BJ (cell line): ENCODE data around the gene PPP6R3. TPM values are rescaled to one million over a fixed set of nuclear protein-coding genes. Genes with fewer than 3 reads are reported as not detected.

Experiments used
- CTCF ChIA-PET: fragments of 350-600 bp; formaldehyde crosslinking; extraction: SDS; loops from one replicate; lab custom pipeline; 2021; ENCODE audit warnings: antibody characterized with exemption, inconsistent platforms; lab: Yijun Ruan, JAX
- POLR2A ChIA-PET: fragments of 300-600 bp; sonication (Branson Sonifier 250); formaldehyde crosslinking; extraction: SDS; loops from one replicate; lab custom pipeline; 2021; ENCODE audit warnings: antibody characterized with exemption; lab: Charles Lee
- DNase-seq: peaks from one replicate; pipeline ENCODE4 v3.0.0-alpha.2; 2011; ENCODE audit warnings: low read depth
- H3K27me3 ChIP-seq: 2 replicates; pipeline ENCODE4 v1.6.0; 2011; ENCODE audit warnings: low read length; ENCODE audit not compliant: control insufficient read depth, insufficient read depth
- H3K36me3 ChIP-seq: 2 replicates; pipeline ENCODE4 v1.5.1; 2011; ENCODE audit warnings: low read length; ENCODE audit not compliant: control insufficient read depth, insufficient read depth
- H3K4me3 ChIP-seq: 2 replicates; pipeline ENCODE4 v1.5.1; 2011; ENCODE audit warnings: low read depth, mild to moderate bottlenecking, control low read depth, low read length
- CTCF ChIP-seq: IDR thresholded peaks from 2 replicates; pipeline ENCODE4 v1.5.1; 2011; ENCODE audit warnings: low read depth, mild to moderate bottlenecking, control low read depth, inconsistent platforms, low read length, moderate library complexity; ENCODE audit not compliant: insufficient read depth
- polyA minus RNA-seq: library from RNA; depleted of rRNA, polyadenylated mRNA; stranded (reverse); fragments of >200 nt; gene quantifications from 2 replicates; pipeline ENCODE4 v1.2.3, GENCODE V29; 2011; rRNA and poly(A)+ RNA removed
- polyA plus RNA-seq: library from polyadenylated mRNA; depleted of rRNA; stranded (reverse); fragments of >200 nt; gene quantifications from 2 replicates; pipeline ENCODE4 v1.2.3, GENCODE V29; 2011; rRNA removed

PPP6R3 gene, protein sequence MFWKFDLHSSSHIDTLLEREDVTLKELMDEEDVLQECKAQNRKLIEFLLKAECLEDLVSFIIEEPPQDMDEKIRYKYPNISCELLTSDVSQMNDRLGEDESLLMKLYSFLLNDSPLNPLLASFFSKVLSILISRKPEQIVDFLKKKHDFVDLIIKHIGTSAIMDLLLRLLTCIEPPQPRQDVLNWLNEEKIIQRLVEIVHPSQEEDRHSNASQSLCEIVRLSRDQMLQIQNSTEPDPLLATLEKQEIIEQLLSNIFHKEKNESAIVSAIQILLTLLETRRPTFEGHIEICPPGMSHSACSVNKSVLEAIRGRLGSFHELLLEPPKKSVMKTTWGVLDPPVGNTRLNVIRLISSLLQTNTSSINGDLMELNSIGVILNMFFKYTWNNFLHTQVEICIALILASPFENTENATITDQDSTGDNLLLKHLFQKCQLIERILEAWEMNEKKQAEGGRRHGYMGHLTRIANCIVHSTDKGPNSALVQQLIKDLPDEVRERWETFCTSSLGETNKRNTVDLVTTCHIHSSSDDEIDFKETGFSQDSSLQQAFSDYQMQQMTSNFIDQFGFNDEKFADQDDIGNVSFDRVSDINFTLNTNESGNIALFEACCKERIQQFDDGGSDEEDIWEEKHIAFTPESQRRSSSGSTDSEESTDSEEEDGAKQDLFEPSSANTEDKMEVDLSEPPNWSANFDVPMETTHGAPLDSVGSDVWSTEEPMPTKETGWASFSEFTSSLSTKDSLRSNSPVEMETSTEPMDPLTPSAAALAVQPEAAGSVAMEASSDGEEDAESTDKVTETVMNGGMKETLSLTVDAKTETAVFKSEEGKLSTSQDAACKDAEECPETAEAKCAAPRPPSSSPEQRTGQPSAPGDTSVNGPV
- polyA plus RNA-seq (31.6 and 50.5 TPM in 2 replicates), polyA minus RNA-seq (91.6 and 95.7 TPM in 2 replicates)

GRCh38 chr11:68460741-68461574 is at the start of gene PPP6R3:
Gene PPP6R3, plus strand, starts transcription at chr11:68460752. Its CDS starts 76,913 bp downstream, at chr11:68537665.
- ChIA-PET POLR2A (interaction anchor here (0.5 kb wide), 1 partner anchor 20 kb away, joined by 3 read pairs; no protein-coding TSS in a partner anchor), CTCF (interaction anchor here (0.7 kb wide), 1 partner anchor 19 kb away, joined by 3 read pairs; no protein-coding TSS in a partner anchor)
- Histone ChIP-seq H3K36me3 (no peaks in the 10 kb centered on the region), H3K4me3 (peak within 1 kb of the TSS; percentile 83), H3K27me3 (no peaks in the 10 kb centered on the region)
- no peak for DNase-seq
- no peak for TF ChIP-seq CTCF

GRCh38 chr11:68411501-68411991 is 49.0 kb upstream of the PPP6R3 start:
- POLR2A ChIA-PET, result no interaction called here
- H3K36me3 ChIP-seq, result peaks cover 35% of the 10 kb centered on the region
- no peak for DNase-seq
- no peak overlapping the region for H3K4me3 ChIP-seq
- CTCF ChIA-PET, result no interaction called here
- TF ChIP-seq CTCF, result no peak
- H3K27me3 ChIP-seq, result no peaks in the 10 kb centered on the region

DNA sequence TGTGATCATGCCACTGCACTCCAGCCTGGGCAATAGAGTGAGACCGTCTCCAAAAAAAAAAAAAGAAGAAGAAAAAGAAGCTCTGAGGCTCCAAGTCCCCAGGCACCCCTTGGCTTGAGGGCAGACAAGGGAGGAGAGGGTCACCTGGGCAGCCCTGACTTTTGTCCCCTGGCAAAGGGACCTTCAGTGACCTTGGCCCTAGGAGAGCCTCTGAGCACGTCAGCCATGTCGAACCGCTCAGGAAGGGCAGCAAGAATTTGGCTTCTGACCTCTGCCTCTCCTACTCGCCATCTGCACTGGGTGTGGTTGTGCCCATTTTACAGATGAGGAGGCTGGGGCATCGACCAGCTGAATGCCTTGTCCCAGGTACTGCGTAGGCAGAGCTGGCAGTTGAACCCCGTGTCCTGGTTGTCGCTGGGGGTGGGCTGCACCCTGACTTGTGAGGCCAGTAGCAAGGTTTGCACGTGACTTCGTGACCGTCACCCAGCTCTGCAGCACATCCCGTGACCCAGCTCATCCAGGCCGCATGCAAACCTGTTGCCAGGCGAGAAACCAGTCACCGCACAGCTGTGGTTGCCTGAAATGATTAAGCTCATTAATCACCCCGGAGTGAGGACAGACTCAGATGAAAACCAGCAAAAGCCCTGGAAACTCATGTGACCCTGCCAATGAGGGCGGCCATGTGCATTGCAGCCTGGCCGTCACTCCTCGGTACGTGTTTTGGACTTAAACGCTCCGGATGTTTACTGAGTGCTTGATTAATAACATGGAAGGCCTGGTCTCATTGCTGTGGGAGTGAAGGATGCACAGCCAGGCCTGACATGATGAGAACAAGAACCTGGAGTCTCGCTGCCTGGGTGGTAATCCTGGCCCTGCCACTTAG is 47.7 kb upstream of the PPP6R3 start:
- POLR2A ChIA-PET, result no interaction called here
- Histone ChIP-seq H3K36me3 (peaks cover 33% of the 10 kb centered on the region), H3K4me3 (no peak overlapping the region), H3K27me3 (no peaks in the 10 kb centered on the region)
- DNase-seq, result peak; percentile 46
- CTCF ChIA-PET, result interaction anchor here (0.9 kb wide), 1 partner anchor 17 kb away, joined by 3 read pairs; no protein-coding TSS in a partner anchor
- no peak for TF ChIP-seq CTCF

DNA sequence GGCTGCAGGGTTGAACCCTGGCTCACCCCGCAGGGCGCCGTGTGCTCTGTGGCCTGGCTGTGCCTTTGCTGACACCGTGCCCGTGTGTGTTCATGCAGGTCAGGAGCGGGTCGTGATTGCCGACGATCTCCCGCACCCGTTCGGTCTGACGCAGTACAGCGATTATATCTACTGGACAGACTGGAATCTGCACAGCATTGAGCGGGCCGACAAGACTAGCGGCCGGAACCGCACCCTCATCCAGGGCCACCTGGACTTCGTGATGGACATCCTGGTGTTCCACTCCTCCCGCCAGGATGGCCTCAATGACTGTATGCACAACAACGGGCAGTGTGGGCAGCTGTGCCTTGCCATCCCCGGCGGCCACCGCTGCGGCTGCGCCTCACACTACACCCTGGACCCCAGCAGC is 47.0 kb upstream of the PPP6R3 start:
- ChIA-PET POLR2A (no interaction called here), CTCF (interaction anchor here (1.2 kb wide), 1 partner anchor 18 kb away, joined by 3 read pairs; no protein-coding TSS in a partner anchor)
- no peak for DNase-seq
- Histone ChIP-seq H3K4me3 (no peak overlapping the region), H3K36me3 (peaks cover 34% of the 10 kb centered on the region), H3K27me3 (no peaks in the 10 kb centered on the region)
- TF ChIP-seq CTCF, result no peak
